GM21447 (cell line): Measurements from ENCODE around the gene NBAS.

Experiments used
- ATAC-seq: cut with Tn5 transposase; IDR thresholded peaks from one replicate; pipeline ENCODE4 v1.9.1; 2021; ENCODE audit not compliant: unreplicated experiment

The NBAS gene

DNA sequence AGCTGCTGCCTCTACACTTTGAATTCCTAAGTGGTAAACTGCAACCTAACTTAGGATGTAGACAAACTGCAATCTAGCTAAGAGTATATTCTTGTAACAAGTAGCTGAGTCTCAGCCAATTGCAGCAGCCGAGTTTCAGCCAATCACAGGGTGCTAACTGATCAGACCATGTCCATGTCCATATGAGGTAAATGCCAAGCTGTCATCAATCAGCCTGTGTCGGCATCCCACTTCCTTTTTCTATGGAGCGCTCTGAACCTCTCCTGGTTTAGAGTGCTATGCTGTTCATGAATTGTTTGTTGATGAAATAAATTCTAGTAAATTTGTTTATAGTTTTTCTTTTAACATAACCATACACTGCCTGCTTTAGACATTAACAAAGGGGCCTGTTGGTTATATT lies 408.8 kb downstream of the NBAS start:
- no peak for ATAC-seq

DNA sequence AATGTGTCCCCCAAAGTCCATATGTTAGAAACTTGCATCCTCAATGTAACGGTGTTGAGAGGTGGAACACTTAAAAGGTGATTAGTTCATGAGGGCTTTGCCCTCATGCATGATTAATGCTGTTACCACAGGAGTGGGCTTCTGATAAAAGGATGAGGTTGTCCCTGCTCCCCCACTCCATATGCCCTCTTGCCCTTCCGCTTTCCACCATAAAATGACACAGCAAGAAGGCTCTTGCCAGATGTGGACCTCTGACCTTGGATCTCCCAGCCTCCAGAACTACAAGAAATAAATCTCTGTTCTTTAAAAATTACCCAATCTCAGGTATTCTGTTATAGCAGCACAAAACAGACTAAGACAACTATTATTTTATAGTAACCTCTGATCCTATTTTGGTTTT lies 412.1 kb downstream of the NBAS start:
- ATAC-seq = no peak

DNA sequence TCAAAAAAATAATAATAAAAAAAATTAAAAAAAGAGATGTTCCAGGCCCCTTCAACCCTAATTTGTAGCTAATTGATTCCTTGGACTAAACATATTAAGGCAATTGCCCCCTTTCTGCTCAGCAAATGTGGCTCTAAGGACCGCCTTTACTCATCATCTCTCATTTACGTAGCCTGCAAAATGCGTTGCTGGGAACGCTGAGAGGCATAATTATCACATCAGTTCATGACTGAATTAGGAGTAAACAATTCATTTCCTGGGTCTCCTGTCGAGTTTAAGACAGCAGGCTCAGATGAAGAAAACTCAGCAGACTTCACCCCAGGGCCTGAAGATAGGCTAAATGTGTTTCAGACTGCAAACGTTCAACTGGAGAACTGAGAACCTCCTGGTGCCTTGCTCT lies 413.5 kb downstream of the NBAS start:
- no peak for ATAC-seq

DNA sequence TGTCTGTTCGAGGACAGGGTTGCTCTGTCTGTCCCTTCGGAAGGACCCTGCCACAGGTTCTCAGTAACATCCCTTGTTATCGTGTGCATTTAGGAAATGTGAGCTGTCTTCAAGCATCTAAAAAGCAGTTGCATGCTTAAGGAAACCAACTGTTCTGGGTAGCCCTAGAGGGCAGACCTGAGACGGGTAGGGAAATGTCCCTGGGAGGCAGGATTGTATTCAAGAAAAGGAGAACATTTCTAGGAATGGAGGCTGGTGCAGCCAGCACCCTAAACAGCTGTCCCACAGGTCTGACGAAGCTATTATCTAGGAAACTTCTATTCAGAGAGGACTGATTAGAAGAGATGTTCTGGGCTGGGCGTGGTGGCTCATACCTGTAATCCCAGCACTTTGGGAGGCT lies 414.2 kb downstream of the NBAS start:
- no peak for ATAC-seq

DNA sequence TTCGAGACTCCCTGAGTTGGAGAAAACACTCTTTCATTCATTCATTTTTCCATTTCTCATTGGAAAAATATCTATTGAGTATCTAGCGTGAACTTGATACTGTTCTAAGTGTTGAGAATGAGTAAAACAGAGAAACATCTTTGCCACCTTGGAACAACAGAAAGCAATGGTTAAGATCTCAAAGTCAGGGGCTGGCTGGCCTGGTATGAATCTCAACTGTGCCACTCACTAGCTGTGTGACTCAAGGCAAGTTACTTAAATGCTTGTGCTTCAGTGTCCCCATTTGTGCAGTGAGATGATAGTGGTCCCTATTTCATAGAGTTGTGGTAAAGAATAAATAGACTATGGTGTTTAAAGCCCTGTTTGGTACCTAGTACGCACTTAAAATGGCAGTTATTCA lies 415.2 kb downstream of the NBAS start:
- ATAC-seq = no peak

DNA sequence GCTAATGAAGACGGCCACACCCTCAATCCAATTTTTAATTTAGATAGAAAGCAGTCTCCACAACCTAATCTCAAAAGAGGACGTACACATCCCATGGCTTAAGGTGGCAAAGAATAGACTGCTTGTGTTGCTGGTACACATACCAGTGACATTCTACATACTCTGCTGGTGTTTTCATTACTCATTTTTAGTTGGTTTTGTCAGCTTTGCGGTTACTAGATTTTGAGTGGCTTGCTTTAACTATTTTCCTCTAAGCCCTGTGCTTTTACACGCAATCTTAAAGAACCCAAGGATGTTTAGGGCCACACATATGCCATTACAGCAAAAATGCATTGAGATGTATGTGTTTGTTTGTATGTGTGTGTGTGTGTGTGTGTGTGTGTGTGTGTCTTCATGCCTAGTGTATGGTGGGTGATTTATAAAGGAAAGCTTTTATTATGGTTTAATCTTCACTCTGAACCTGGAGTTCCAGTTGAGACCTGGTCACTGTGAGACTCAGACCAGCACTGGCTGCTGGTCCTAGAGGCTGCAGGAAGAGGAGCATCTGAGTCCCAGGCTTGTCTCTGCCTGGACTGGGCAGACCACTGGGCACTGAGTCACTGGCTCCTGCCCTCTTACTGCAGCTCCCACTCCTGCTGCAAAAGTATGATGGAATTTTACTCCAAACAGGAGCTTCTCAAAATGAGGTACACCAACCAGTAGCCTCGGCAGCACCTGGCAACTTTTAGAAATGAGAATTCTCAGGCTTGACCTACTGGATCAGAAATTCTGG lies 415.9 kb downstream of the NBAS start:
- no peak for ATAC-seq

DNA sequence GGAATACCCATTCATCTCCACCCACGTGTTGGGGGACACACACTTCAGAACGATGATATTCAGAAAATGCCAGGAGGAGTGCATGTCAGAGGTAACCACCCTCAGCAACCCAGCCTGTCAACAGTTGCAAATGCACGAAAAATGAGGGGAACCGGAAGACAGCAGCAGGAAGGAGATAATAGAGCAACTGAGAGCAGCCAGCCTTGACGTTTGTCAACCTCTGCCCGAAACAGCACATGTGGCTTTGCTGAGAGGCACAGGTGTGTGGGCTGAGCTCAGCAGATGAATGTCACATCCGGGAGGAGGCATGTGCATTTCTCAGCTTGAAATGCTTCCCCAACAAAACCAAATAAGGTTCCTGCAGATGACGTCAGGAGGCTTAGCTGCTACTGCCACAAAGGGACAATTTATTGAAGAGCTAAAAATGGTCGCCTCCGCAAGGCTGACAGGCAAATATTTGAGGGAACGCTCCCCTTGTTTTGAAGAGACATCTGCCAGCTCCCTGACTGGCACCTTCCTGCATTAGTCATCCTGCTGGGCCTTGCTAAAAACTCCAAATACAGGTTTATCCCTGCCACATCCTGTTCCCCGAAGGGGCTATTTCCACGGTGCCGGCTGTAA lies 419.0 kb downstream of the NBAS start:
- ATAC-seq = peak; percentile 100

DNA sequence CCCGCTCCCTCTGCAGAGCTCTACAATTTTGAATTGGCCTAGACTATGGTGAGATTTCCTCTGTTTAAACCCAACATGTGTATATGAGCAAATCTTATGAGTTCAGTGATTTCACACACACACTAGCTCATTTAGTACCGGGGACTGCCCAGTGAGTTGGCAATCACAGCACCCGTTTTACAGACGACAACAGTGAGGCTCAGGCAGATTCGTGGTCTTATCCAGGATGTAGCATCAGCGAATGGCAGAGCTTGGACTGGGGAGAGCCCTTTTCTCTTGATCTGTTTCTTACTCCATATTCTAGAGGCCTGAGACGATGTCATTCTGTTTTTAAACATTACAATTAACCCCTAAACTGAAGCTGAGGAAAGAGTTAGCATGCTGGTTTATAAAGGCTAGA lies 419.9 kb downstream of the NBAS start:
- no peak for ATAC-seq

DNA sequence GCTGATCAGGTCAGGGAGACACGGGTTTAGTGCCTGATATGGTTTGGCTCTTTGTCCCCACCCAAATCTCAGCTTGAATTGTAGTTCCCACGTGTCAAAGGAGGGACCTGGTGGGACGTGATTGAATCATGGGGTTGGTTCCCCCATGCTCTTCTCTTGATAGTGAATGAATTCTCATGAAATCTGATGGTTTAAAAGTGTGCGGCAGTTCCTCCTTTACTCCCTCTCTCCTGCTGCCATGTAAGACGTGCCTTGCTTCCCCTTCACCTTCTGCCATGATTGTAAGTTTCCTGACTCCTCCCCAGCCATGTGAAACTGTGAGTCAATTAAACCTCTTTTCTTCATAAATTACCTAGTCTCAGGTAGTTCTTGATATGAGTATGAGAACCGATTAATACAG lies 424.5 kb downstream of the NBAS start:
- ATAC-seq = no peak

DNA sequence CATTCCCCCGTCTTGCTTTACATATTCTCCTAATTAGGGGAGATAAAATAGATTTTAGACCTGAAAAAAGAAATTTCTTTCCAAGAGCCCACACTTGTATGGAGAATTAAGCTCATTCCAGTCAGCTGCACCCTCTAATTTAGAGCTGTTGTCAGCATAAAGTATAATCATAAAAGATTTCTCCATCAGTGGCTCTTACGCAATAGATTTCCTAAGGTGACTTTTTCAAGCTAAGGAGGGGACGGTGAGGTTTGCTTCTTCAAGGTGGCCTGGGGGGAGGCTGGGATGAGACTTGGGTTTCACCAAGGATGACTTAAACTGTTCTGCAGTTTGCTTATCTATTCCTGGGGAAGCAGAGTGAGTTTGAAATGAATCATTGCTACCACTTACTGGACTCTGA lies 426.2 kb downstream of the NBAS start:
- no peak for ATAC-seq

DNA sequence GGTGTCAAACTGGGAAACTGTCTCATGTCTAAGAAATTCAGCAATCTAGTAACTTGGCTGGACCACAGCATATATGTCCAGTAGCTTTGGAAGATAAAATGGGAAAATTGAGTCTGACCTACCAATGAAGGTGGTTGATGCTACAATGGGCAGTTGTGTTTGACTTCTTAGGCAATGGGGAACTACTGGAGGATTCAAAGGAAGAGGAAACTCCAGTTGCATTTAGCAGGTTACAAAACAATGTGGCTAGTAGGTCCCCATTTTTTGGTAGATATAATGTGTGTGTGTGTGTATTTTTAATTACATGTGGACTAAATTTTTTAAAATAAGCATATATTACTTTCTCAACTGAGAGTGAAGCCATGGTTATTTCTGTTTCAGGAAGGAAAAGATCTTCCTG lies 427.7 kb downstream of the NBAS start:
- no peak for ATAC-seq

DNA sequence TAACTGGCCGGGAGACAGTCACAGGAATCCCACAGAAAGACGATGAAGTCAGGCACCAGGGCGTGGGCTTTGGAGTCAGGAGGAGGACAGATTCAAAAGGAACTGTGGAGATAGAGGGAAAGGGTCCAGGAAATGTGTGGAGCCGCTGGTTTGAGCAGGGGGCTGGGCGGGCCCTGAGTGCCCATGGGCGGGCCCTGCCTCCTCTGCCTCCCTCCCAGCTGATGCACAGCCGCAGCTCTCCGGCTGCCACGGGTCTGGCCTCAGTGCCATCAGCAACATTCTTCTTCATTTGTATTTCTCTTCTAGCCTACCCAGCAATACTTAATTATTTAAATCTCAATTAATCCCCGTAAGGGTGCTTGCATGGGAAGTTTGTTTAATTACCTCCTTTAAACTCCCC lies 432.3 kb downstream of the NBAS start:
- ATAC-seq = no peak

DNA sequence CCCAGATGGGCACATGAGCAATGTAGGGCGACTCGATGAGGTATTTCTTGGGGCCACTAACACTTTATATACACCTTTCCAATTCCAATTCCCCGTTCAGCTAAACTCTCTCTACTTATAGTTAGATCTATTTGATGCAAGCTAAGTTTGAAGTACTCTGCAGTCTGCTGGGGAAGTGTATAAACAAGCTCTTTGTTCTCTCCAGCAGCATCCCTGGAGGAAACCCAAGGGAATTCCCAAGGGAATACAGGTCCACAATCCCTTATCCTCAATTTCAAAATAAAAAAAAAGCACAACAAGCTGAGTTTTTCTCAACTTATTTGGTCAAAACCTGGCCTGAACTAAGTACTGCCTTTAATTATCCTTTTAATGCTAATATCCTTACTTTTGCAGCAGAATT lies 433.3 kb downstream of the NBAS start:
- no peak for ATAC-seq

DNA sequence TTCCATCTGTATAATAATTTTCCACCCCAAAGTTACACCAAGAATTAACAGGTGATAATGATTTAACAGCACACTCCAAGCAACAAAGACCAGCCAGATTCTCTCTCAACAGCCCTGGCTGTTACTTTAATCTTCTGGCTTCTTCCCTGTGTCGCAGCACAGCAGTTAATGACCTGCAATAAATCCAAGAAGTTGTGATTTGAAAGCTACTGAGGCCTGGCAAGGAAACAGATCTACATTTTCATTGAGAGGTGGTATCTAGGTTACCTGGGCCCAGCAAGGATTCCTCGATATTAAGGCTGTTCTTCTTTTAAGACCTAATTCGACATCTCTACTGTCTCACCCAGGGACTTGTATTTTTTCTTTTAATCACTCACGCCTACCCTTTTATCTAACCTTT lies 433.8 kb downstream of the NBAS start:
- ATAC-seq = no peak

DNA sequence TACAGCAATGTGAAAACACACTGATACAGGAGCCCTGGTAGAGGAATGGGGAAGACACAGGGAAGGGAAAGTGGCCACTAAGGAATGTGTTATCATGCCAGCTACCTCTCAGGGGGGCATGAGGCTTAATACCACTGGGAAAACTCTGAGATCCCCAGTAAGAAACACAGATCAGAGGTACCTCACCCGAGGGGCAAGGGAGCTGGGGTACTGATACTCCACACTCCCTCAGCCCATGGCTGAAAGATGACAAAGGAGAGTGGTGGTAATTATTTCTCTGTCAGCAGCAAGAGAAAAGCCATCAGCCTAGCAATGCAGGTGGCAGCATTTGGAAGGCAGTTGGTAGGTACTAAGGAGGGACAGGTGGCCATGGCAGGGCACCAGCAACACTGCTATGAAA lies 434.8 kb downstream of the NBAS start:
- no peak for ATAC-seq

DNA sequence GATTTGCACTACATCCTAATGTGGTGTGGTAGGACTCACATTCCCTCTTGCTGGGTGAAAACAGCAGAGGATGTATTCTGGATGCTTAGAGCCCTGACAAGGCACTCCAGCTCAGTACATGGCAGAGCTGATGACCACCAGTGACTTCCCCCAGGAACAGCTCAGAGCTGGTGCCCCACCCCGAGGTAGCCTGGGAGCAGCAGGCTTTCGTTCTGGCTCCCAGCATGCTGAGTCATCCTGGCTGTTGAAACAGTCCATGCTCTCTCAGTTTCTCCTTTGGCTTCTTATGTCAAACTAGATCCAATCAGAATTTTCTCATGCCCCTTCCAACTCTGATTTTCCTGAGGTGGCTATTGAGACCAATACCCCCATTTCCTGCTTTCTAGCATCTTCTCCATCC lies 438.2 kb downstream of the NBAS start:
- ATAC-seq = no peak

DNA sequence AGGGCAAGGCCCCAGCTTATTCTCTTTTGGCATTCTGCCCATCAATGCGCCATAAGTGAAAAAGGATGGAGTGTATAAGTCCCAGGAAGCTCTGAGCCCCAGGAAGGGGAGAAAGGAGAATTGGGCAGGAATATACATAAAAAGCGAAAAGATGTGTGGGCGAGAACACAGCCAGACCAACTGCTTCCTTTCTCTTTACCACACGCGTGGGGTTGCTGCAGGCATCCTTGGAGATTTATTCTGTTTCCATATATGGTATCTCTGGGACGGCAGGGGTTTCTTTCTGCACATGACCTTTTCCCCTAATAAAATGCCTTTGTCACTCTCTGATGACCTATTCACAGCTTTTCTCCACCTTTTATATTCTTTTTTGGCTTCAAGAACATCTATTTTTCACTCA lies 440.5 kb downstream of the NBAS start:
- no peak for ATAC-seq

DNA sequence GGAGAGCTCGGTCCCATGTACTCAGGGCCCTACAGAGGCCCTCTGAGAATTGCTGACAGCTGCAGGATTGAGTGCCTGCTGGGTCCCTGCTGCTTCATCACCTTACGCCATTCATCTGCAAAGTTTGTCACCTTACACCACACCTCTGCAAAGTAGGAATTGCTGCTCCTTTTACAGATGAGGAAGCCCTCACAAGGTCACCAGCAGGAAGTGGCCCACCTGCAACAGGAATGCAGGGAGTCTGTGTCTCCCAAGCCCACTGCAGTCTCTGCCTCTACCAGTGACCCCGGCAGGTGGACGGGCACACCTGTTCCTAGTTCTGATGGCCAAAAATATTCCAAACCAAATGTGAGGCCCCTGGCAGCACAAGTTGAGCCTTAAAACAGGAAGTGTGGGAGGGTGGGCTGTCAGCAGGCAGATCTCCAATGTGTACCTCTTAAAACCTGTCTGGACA lies 441.4 kb downstream of the NBAS start:
- no peak for ATAC-seq

DNA sequence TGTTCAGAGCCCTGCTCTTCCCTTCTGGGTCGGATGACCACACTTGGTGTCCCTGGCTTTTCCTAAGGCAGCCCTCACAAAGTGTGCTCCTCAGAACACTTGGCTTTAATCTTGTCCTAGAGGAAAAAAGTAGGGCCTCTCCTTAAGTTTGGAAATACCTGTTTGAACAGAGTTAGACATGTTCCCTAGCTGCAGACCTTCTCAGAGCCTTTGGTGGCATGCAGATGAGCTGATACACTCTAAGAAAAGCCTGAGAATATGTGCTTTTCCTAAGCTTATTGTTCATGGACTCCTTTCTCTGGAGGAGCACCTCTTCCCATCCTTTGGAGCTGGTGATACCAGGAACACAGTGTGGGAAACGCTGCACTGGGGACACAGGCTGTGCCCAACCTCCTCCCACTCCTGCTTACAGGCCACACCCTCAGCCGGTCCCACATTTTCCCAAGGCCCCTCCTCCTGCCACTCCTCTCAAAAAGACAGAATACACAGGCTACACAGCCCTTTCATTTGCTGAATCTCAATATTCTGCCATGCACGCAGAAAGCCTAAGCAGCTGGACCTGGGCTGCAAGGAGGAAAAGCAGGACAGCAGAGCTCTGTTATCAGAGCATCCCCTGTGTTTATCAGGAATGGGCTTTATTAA lies 443.6 kb downstream of the NBAS start:
- no peak for ATAC-seq
